DOHH2 (cell line): ENCODE data around the gene GPC6.

Experiments used
- H3F3A ChIP-seq: fragments of 200-600 bp; sonication (generic), shearing (Covaris generic); 2 replicates; pipeline ENCODE4 v1.6.0; 2016; ENCODE audit warnings: antibody characterized with exemption, mild to moderate bottlenecking; ENCODE audit not compliant: control insufficient read depth, insufficient read depth
- H3K27ac ChIP-seq: fragments of 200-600 bp; sonication (generic); 2 replicates; pipeline ENCODE4 v1.5.1; 2014; ENCODE audit warnings: low read depth, mild to moderate bottlenecking, low read length, moderate library complexity
- H3K27me3 ChIP-seq: fragments of 200-600 bp; sonication (generic); 2 replicates; pipeline ENCODE4 v1.6.1; 2014; ENCODE audit warnings: mild to moderate bottlenecking, low read length, mixed read lengths; ENCODE audit not compliant: control insufficient read depth
- H3K36me3 ChIP-seq: fragments of 200-600 bp; sonication (generic); 2 replicates; pipeline ENCODE4 v1.6.1; 2014; ENCODE audit warnings: mild to moderate bottlenecking, low read length, moderate library complexity, mixed read lengths; ENCODE audit not compliant: control insufficient read depth
- H3K4me1 ChIP-seq: fragments of 200-600 bp; sonication (generic); 2 replicates; pipeline ENCODE4 v1.6.1; 2014; ENCODE audit warnings: mild to moderate bottlenecking, low read length, mixed read lengths; ENCODE audit not compliant: control insufficient read depth
- H3K4me2 ChIP-seq: fragments of 200-600 bp; sonication (generic); 2 replicates; pipeline ENCODE4 v1.6.0; 2014; ENCODE audit warnings: mild to moderate bottlenecking, low read length, moderate library complexity
- H3K4me3 ChIP-seq: fragments of 200-600 bp; sonication (generic); 2 replicates; pipeline ENCODE4 v1.5.1; 2014; ENCODE audit warnings: mild to moderate bottlenecking, low read length, mixed read lengths
- H3K79me2 ChIP-seq: fragments of 200-600 bp; sonication (generic); 2 replicates; pipeline ENCODE4 v1.6.1; 2014; ENCODE audit warnings: mild to moderate bottlenecking, low read length, mixed read lengths; ENCODE audit not compliant: control insufficient read depth
- H3K9me2 ChIP-seq: fragments of 200-600 bp; sonication (generic); replicated peaks from 2 replicates; pipeline ENCODE4 v1.6.1; 2014; ENCODE audit warnings: mild to moderate bottlenecking, low read length, mixed read lengths; ENCODE audit not compliant: control insufficient read depth
- H3K9me3 ChIP-seq: fragments of 200-600 bp; sonication (generic); 2 replicates; pipeline ENCODE4 v1.6.1; 2014; ENCODE audit warnings: antibody characterized with exemption, low read length, mixed read lengths; ENCODE audit not compliant: control insufficient read depth, insufficient read depth
- H4K20me1 ChIP-seq: fragments of 200-600 bp; sonication (generic); 2 replicates; pipeline ENCODE4 v1.6.0; 2014; ENCODE audit warnings: low read depth, mild to moderate bottlenecking, antibody characterized with exemption, low read length, moderate library complexity; ENCODE audit not compliant: control insufficient read depth, insufficient read depth
- CTCF ChIP-seq: fragments of 200-600 bp; sonication (generic); IDR thresholded peaks from one replicate; pipeline ENCODE4 v1.5.1; 2014; ENCODE audit warnings: antibody characterized with exemption, mild to moderate bottlenecking, low read depth, low read length; ENCODE audit not compliant: poor library complexity, severe bottlenecking
- EZH2phosphoT487 ChIP-seq: fragments of 200-600 bp; sonication (generic); IDR thresholded peaks from 2 replicates; pipeline ENCODE4 v1.6.1; 2017; ENCODE audit warnings: borderline replicate concordance, mild to moderate bottlenecking, antibody characterized with exemption, low read length, moderate library complexity, mixed read lengths

The GPC6 gene

GRCh38 chr13:94384231-94384905 is 1157.8 kb downstream of the GPC6 start:
- Histone ChIP-seq H3K4me1 (no peaks in the 10 kb centered on the region), H3K27me3 (no peaks in the 10 kb centered on the region), H4K20me1 (no peaks in the 10 kb centered on the region), H3K79me2 (no peaks in the 10 kb centered on the region), H3K27ac (no peak overlapping the region), H3K4me3 (no peak overlapping the region), H3K9me3 (no peaks in the 10 kb centered on the region), H3K36me3 (no peaks in the 10 kb centered on the region), H3F3A (no peaks in the 10 kb centered on the region), H3K4me2 (no peak overlapping the region), H3K9me2 (no peaks in the 10 kb centered on the region)
- TF ChIP-seq EZH2phosphoT487 (no peak), CTCF (no peak)

- H3K27me3 ChIP-seq, result no peaks in the 10 kb centered on the region
- H3F3A ChIP-seq, result no peaks in the 10 kb centered on the region
- H3K4me2 ChIP-seq, result no peak overlapping the region
- H3K36me3 ChIP-seq, result no peaks in the 10 kb centered on the region
- no peak overlapping the region for H3K27ac ChIP-seq
- no peak overlapping the region for H3K4me3 ChIP-seq
- TF ChIP-seq CTCF (no peak), EZH2phosphoT487 (no peak)
- H3K9me3 ChIP-seq, result no peaks in the 10 kb centered on the region
- H3K4me1 ChIP-seq, result no peaks in the 10 kb centered on the region
- no peaks in the 10 kb centered on the region for H3K9me2 ChIP-seq
- no peaks in the 10 kb centered on the region for H3K79me2 ChIP-seq
- no peaks in the 10 kb centered on the region for H4K20me1 ChIP-seq
These were observed 1160.4 kb downstream of the GPC6 start for GRCh38 chr13:94387047-94387446.

- Histone ChIP-seq H3K4me1 (no peaks in the 10 kb centered on the region), H3K27me3 (no peaks in the 10 kb centered on the region)
- TF ChIP-seq CTCF (no peak), EZH2phosphoT487 (no peak)
These were observed 1163.2 kb downstream of the GPC6 start for GRCh38 chr13:94389604-94390351.

More at GRCh38 chr13:94389604-94390351, 1163.2 kb downstream of the GPC6 start:
- no peak overlapping the region for H3K4me2 ChIP-seq
- H3K9me3 ChIP-seq, result no peaks in the 10 kb centered on the region
- no peak overlapping the region for H3K4me3 ChIP-seq
- H3K27ac ChIP-seq, result no peak overlapping the region
- H3K79me2 ChIP-seq, result no peaks in the 10 kb centered on the region
- H4K20me1 ChIP-seq, result no peaks in the 10 kb centered on the region
- no peaks in the 10 kb centered on the region for H3K36me3 ChIP-seq
- H3F3A ChIP-seq, result no peaks in the 10 kb centered on the region
- H3K9me2 ChIP-seq, result no peaks in the 10 kb centered on the region
